ENCODE measurements around the gene ADARB1. TPM values are rescaled to one million over a fixed set of nuclear protein-coding genes. Genes with fewer than 3 reads are reported as not detected.

Gene ADARB1
- total RNA-seq, 1 experiment from 2014 or later = 15.8 TPM

DNA sequence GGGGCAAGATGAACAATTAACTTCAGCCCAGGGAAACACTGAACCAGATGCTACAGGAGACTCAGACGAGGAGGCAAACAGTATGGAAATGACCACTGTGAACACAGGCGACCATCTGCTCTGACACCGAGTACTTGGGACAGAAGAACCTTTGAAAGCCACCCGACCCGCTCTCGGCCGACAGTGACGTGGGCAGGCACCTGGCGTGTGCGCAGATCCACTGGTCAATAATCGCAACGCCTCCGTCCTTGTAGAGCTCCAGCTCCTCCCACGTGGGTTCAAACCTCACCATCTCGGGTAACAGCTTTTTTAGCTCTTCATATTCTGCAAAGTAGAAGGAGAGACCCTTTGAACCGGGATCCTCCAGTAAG lies 193.0 kb downstream of the ADARB1 start:
- no peak overlapping the region for H2AFZ ChIP-seq (ENCODE audit: low read length)
- no peaks in the 10 kb centered on the region for H3K23me2 ChIP-seq (ENCODE audit: insufficient read length, low read depth, low read length, poor library complexity, severe bottlenecking)
- Mint-ChIP-seq H3K27ac (peak overlapping the region in 1 of 3 experiments; percentile 28; a peak in 2 of 7 replicates), H3K27me3 (ENCODE audit: low read depth) (no peaks in the 10 kb centered on the region), H3K36me3 (ENCODE audit: insufficient read depth in 1 of 3, low read depth in 3 of 3) (peaks cover 33 to 54% (median 53%) of the 10 kb centered on the region in 3 experiments), H3K9me3 (peaks cover 2 to 4% of the 10 kb centered on the region in 2 experiments; a peak in 3 of 5 replicates), H3K4me1 (no peaks in the 10 kb centered on the region), H3K4me3 (no peak overlapping the region)
- H3K27me3 ChIP-seq (ENCODE audit: insufficient read depth, low read length) = no peaks in the 10 kb centered on the region
- no peak overlapping the region for H3K9ac ChIP-seq (ENCODE audit: extremely low read depth, insufficient read length, low read length)
- H3K27ac ChIP-seq (ENCODE audit: insufficient read length, low read depth, low read length) = no peak overlapping the region
- no peak for TF ChIP-seq CTCF (conservative IDR thresholded peaks at IDR 0.05)
- no peak overlapping the region for H3K23ac ChIP-seq (ENCODE audit: insufficient read length, low read depth, low read length)
- H3K79me2 ChIP-seq (ENCODE audit: insufficient read depth, low read length) = no peaks in the 10 kb centered on the region
- no CpG with 5 or more reads among the region's 16 CpGs for WGBS (ENCODE audit: extremely low coverage, insufficient read length, low lambda C conversion rate)
- H2BK15ac ChIP-seq (ENCODE audit: low read depth, low read length) = no peak overlapping the region
- no peaks in the 10 kb centered on the region for H3K4me1 ChIP-seq (ENCODE audit: insufficient read depth, low read length)
- no peak overlapping the region for H3K18ac ChIP-seq (ENCODE audit: insufficient read length, low read depth, low read length)
- no peak overlapping the region for H2AK5ac ChIP-seq (ENCODE audit: insufficient read length, low read length)
- H4K91ac ChIP-seq (ENCODE audit: insufficient read length, low read depth, low read length) = no peak overlapping the region
- no peak overlapping the region for H3K4ac ChIP-seq (ENCODE audit: low read depth, low read length)
- DNase-seq = no peak
- H4K8ac ChIP-seq (replicated peaks; ENCODE audit: insufficient read length, low read depth, low read length) = no peak overlapping the region
- H2BK20ac ChIP-seq (ENCODE audit: low read depth, low read length, poor library complexity, severe bottlenecking) = no peak overlapping the region
- H4K20me1 ChIP-seq (ENCODE audit: control insufficient read depth, insufficient read depth, insufficient read length) = no peaks in the 10 kb centered on the region
- no peak overlapping the region for H3T11ph ChIP-seq (ENCODE audit: low read length)
- H4K5ac ChIP-seq (ENCODE audit: insufficient read length, low read depth, low read length) = no peak overlapping the region
- H2BK5ac ChIP-seq (ENCODE audit: insufficient read length, low read length) = no peak overlapping the region
- H3K79me1 ChIP-seq (ENCODE audit: insufficient read depth, low read depth, low read length, poor library complexity, severe bottlenecking) = no peaks in the 10 kb centered on the region
- no peak overlapping the region for H3K4me2 ChIP-seq (ENCODE audit: insufficient read depth, insufficient read length, low read length)
- H3K14ac ChIP-seq (ENCODE audit: insufficient read depth, low read length) = no peak overlapping the region
- H2BK120ac ChIP-seq (ENCODE audit: low read depth, low read length, poor library complexity, severe bottlenecking) = no peak overlapping the region
- no peaks in the 10 kb centered on the region for H3K9me3 ChIP-seq (ENCODE audit: control insufficient read depth, low read depth, low read length)
- H3K56ac ChIP-seq (ENCODE audit: insufficient read length, low read depth, low read length) = no peak overlapping the region
- no peak overlapping the region for H2BK12ac ChIP-seq (ENCODE audit: insufficient read length, low read depth, low read length)
